Bronchial epithelial cell (primary cell): Measurements from ENCODE around the gene NUB1. TPM values are rescaled to one million over a fixed set of nuclear protein-coding genes. Genes with fewer than 3 reads are reported as not detected.

Source experiments
- DNase-seq: peaks from one replicate; pipeline ENCODE4 v3.0.0-alpha.2; 2010; ENCODE audit warnings: low read depth
- FAIRE-seq: peaks from 2 replicates; lab custom pipeline; 2011; peaks lifted over from hg19 to GRCh38; lab: Jason Lieb, UNC
- H3K27me3 ChIP-seq: 2 replicates; pipeline ENCODE4 v1.5.1; 2011; ENCODE audit warnings: low read length; ENCODE audit not compliant: control insufficient read depth, insufficient read depth
- H3K36me3 ChIP-seq: 2 replicates; pipeline ENCODE4 v1.5.1; 2011; ENCODE audit warnings: low read length; ENCODE audit not compliant: control insufficient read depth, insufficient read depth
- H3K4me3 ChIP-seq: 2 replicates; pipeline ENCODE4 v1.5.1; 2011; ENCODE audit warnings: mild to moderate bottlenecking, low read depth, low read length, control low read depth
- total RNA-seq: library from RNA; depleted of rRNA; stranded (reverse); fragments of >200 nt; gene quantifications from 2 replicates; pipeline ENCODE4 v1.2.1, GENCODE V29; 2014
- TF ChIP-seq, protein P1 (sequence below): IDR thresholded peaks from 2 replicates; pipeline ENCODE4 v1.5.1; 2011; ENCODE audit warnings: mild to moderate bottlenecking, moderate library complexity, low read length, control low read depth, inconsistent platforms; ENCODE audit not compliant: insufficient read depth, severe bottlenecking

The NUB1 gene
- total RNA-seq, 1 donor from 2014 or later, result 34.0 TPM

DNA sequence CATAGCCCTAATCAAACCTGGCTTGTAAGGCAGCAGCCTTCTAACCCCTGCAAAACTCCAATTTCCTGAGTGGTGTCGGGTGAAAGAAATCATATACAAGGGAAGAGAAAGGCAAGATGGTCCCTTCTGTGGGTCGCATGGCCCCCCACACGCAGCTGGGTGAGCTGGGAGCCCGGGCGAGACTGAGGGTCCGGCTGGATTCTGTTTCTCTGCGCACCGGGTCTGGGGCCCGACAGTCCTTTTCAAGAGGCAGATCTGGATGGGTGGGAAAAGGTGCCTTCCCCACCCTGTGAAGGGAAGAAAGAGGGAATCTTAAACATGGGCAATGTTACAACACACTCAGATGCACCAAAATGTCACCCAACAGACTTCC is 49.7 kb downstream of the NUB1 start:
- H3K4me3 ChIP-seq, result no peak overlapping the region
- no peak for FAIRE-seq
- no peaks in the 10 kb centered on the region for H3K27me3 ChIP-seq
- TF ChIP-seq, protein P1, sequence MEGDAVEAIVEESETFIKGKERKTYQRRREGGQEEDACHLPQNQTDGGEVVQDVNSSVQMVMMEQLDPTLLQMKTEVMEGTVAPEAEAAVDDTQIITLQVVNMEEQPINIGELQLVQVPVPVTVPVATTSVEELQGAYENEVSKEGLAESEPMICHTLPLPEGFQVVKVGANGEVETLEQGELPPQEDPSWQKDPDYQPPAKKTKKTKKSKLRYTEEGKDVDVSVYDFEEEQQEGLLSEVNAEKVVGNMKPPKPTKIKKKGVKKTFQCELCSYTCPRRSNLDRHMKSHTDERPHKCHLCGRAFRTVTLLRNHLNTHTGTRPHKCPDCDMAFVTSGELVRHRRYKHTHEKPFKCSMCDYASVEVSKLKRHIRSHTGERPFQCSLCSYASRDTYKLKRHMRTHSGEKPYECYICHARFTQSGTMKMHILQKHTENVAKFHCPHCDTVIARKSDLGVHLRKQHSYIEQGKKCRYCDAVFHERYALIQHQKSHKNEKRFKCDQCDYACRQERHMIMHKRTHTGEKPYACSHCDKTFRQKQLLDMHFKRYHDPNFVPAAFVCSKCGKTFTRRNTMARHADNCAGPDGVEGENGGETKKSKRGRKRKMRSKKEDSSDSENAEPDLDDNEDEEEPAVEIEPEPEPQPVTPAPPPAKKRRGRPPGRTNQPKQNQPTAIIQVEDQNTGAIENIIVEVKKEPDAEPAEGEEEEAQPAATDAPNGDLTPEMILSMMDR, result no peak
- H3K36me3 ChIP-seq, result no peaks in the 10 kb centered on the region
- DNase-seq, result no peak

DNA sequence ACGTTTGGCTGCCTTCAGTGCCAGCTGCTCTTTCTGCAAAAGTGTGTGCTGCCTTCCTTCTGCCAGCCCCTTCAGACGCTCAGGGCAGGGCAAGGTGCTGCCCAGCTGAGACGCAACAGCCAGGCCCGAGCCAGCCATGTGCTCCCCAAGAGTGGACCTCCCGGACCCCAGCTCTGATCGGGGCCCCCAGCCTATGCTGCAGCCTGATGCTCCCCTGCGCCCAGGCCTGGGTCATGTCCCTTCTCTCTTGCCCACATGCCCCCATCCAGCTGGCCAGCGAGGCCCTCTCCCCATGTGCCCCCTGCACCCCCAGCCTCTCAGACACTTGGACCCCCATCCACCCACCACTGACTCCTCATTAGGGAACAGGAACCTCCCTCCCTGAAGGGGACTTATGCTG is 50.4 kb downstream of the NUB1 start:
- no peaks in the 10 kb centered on the region for H3K36me3 ChIP-seq
- FAIRE-seq, result no peak
- TF ChIP-seq, protein P1, result no peak
- no peaks in the 10 kb centered on the region for H3K27me3 ChIP-seq
- no peak for DNase-seq
- H3K4me3 ChIP-seq, result no peak overlapping the region

DNA sequence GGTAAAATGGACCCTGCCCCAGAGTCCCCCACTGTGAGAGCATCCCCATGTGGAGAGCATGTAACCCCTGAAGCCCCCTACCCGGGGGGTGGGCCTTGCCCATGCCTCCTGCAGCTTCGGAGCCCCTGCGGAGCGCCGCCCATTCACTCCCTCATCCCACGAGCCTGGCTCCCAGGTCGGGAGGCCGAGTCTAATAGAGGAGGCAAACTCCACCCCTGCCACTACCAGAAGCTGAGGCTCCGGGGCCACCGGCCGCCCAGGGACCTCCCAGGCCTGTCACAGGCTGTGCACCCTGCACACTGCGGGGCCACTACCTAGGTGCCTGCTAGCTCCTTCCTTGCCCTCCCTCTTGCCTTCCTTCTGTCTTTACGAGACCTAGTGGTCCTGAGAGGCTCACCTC is 50.8 kb downstream of the NUB1 start:
- FAIRE-seq (no peak), DNase-seq (no peak)
- Histone ChIP-seq H3K27me3 (no peaks in the 10 kb centered on the region), H3K36me3 (no peaks in the 10 kb centered on the region), H3K4me3 (no peak overlapping the region)
- TF ChIP-seq, protein P1, result no peak

DNA sequence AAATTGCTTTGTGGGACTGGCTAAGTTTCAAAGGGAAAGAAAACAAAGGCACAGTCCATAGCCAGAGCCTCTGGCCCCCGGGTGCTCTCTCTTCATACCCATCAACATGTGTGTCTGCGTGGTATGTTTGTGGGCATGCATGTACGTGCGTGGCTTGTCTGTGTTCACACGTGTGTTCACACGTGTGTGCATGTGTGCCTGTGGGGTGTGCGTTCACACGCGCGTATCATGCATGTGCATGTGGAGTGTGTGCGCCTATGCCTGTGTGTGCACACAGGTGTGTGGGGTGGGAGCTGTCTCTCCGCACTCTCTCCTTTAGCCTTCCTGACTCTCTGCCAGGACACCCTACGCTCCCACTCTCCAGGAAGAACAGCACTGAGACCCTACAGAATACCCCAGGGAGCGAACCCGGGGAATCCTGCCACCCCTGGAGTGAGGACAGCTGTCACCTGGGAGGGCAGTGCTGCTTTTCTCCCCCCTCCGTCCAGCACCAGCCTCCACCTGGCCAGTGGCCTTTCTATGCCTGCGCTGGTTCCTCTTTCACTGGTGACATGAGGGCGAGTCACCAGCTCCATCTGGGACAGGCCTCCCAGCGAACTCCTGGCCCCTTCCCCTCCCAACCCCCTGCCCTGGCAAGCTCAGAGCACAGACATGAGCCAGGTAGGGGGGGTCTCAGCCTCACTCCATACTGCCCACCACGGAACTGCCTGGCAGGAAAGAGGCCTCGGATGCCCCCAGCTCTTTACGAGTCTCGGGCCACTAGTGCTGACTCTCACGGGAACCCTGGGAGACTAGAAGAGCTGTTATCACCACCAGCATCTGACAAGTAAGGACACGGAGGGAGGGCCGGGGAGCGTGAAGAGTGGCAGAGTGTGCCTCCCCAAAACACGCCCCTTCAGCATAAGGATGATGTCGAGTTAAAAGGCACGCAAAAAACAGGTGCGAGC is 51.7 kb downstream of the NUB1 start:
- no peak for FAIRE-seq

DNA sequence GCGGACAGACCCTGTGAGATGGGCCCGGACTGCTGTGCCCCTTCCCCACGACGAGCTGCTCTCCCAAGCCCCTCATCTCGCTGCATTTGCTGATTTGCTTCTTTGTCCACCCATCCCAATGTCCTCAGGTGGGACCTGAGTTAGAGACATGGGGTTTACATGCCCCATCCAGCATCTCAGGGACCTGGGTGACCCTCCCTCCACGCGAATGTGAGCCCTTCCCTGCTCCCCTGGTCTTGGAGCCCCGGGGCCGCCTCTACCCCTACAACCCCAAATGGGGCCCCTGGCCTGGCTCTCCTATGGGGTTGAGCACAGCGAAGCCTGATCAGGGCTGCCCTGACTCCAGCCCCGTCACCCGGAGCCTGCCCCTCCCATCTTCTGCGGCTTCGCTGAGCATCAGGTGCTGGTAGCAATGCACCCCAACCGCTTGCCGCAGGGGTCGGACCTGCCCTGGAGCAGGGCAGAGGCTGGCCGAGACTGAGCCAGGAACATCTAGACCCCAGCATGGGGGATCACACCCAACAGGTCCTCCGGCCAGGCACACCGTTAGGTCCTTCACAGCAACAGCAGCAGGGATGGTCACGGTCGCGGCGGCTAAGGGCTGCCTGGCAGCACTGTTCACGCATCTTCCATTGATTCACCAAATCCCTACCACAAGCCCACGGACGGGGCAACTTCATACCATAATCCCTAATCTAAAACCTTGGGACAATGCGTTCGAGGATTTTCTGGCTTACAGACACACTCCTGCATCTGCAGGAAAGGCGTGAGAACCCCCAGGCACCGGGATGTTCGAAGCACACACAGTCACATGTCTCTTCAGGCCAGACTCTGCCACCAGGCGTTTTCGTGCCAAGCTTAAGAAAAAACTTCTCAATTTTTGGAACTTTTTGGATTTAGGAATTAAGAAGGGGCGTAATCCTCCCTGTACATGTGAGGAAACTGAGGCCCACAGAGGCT is 52.7 kb downstream of the NUB1 start:
- Histone ChIP-seq H3K36me3 (no peaks in the 10 kb centered on the region), H3K4me3 (no peak overlapping the region), H3K27me3 (no peaks in the 10 kb centered on the region)
- no peak for DNase-seq
- TF ChIP-seq, protein P1, result no peak
- FAIRE-seq, result no peak

More for the DNA sequence above, 51.7 kb downstream of the NUB1 start:
- Histone ChIP-seq H3K4me3 (no peak overlapping the region), H3K27me3 (no peaks in the 10 kb centered on the region), H3K36me3 (no peaks in the 10 kb centered on the region)
- TF ChIP-seq, protein P1, result no peak
- DNase-seq, result no peak
